SK-N-SH treated with all-trans-retinoic acid at 6 μM for 48 hours (cell line): ENCODE data around the gene SCFD2.

Source experiments
- ATAC-seq: fragments of 200-7000 bp; cut with Tn5 transposase; 3 replicates; pipeline ENCODE4 v1.9.1; 2020; ENCODE audit warnings: mild to moderate bottlenecking, moderate library complexity
- BACH2 ChIP-seq: fragments of 250-450 bp; sonication (Bioruptor Pico); IDR thresholded peaks from 2 replicates; pipeline ENCODE4 v1.9.0; 2021; ENCODE audit warnings: mild to moderate bottlenecking, borderline replicate concordance
- CSDC2 ChIP-seq: fragments of 250-450 bp; sonication (Bioruptor Pico); IDR thresholded peaks from 2 replicates; pipeline ENCODE4 v1.5.0; 2020; ENCODE audit warnings: mild to moderate bottlenecking, moderate library complexity
- ESRRG ChIP-seq: fragments of 250-450 bp; sonication (Bioruptor Pico); IDR thresholded peaks from 2 replicates; pipeline ENCODE4 v1.6.1; 2021; ENCODE audit warnings: mild to moderate bottlenecking
- ISL1 ChIP-seq: fragments of 250-450 bp; sonication (Bioruptor Pico); IDR thresholded peaks from 2 replicates; pipeline ENCODE4 v2.1.2; 2022; ENCODE audit warnings: mild to moderate bottlenecking, moderate library complexity
- PPARA ChIP-seq: fragments of 250-450 bp; sonication (Bioruptor Pico); IDR thresholded peaks from 2 replicates; pipeline ENCODE4 v1.5.0; 2020; ENCODE audit warnings: mild to moderate bottlenecking, borderline replicate concordance
- RARB ChIP-seq: fragments of 250-450 bp; sonication (Bioruptor Pico); IDR thresholded peaks from 2 replicates; pipeline ENCODE4 v1.8.0; 2021; ENCODE audit warnings: mild to moderate bottlenecking, moderate library complexity
- SNAI2 ChIP-seq: fragments of 250-450 bp; sonication (Bioruptor Pico); IDR thresholded peaks from 2 replicates; pipeline ENCODE4 v1.5.0; 2020; ENCODE audit warnings: mild to moderate bottlenecking, moderate library complexity
- TCF4 ChIP-seq: fragments of 250-450 bp; sonication (Bioruptor Pico); IDR thresholded peaks from 2 replicates; pipeline ENCODE4 v1.8.0; 2021; ENCODE audit warnings: mild to moderate bottlenecking, moderate library complexity, borderline replicate concordance
- TOX ChIP-seq: fragments of 250-450 bp; sonication (Bioruptor Pico); IDR thresholded peaks from 2 replicates; pipeline ENCODE4 v1.8.0; 2021; ENCODE audit warnings: mild to moderate bottlenecking, moderate library complexity, borderline replicate concordance
- ZC3H10 ChIP-seq: fragments of 250-450 bp; sonication (Bioruptor Pico); IDR thresholded peaks from 2 replicates; pipeline ENCODE4 v1.5.1; 2021; ENCODE audit warnings: mild to moderate bottlenecking, moderate library complexity
- ZFP3 ChIP-seq: fragments of 250-450 bp; sonication (Bioruptor Pico); IDR thresholded peaks from 2 replicates; pipeline ENCODE4 v1.5.0; 2020; ENCODE audit warnings: mild to moderate bottlenecking, moderate library complexity
- ZFP30 ChIP-seq: fragments of 450-650 bp; formaldehyde crosslinking; IDR thresholded peaks from 2 replicates; pipeline ENCODE4 v1.5.0; 2022; ENCODE audit warnings: mild to moderate bottlenecking, moderate library complexity
- ZNF565 ChIP-seq: fragments of 450-650 bp; formaldehyde crosslinking; conservative IDR thresholded peaks from 2 replicates; pipeline ENCODE4 v1.5.0; 2020; ENCODE audit warnings: low read depth, mild to moderate bottlenecking, moderate library complexity
- ZNF70 ChIP-seq: fragments of 450-650 bp; formaldehyde crosslinking; IDR thresholded peaks from 2 replicates; pipeline ENCODE4 v1.5.0; 2020; ENCODE audit warnings: mild to moderate bottlenecking, moderate library complexity
- ZNF8 ChIP-seq: fragments of 450-650 bp; formaldehyde crosslinking; IDR thresholded peaks from 2 replicates; pipeline ENCODE4 v1.5.0; 2020; ENCODE audit warnings: mild to moderate bottlenecking, moderate library complexity
- TF ChIP-seq, protein P1 (sequence below): fragments of 250-450 bp; sonication (Bioruptor Pico); IDR thresholded peaks from 2 replicates; pipeline ENCODE4 v1.8.0; 2021; ENCODE audit warnings: low read depth, mild to moderate bottlenecking, moderate library complexity, borderline replicate concordance
- TF ChIP-seq, protein P2 (sequence below): fragments of 250-450 bp; sonication (Bioruptor Pico); IDR thresholded peaks from 2 replicates; pipeline ENCODE4 v1.5.0; 2020; ENCODE audit warnings: mild to moderate bottlenecking, moderate library complexity
- TF ChIP-seq, protein P3 (sequence below): fragments of 250-450 bp; sonication (Bioruptor Pico); IDR thresholded peaks from 2 replicates; pipeline ENCODE4 v1.8.0; 2020; ENCODE audit warnings: mild to moderate bottlenecking, moderate library complexity, borderline replicate concordance
- TF ChIP-seq, protein P4 (sequence below): fragments of 250-450 bp; sonication (Bioruptor Pico); IDR thresholded peaks from 2 replicates; pipeline ENCODE4 v1.5.1; 2021; ENCODE audit warnings: mild to moderate bottlenecking, moderate library complexity
- TF ChIP-seq, protein P5 (sequence below): fragments of 250-450 bp; sonication (Bioruptor Pico); IDR thresholded peaks from 2 replicates; pipeline ENCODE4 v1.5.1; 2020; ENCODE audit warnings: low read depth, mild to moderate bottlenecking, moderate library complexity

Gene SCFD2

DNA sequence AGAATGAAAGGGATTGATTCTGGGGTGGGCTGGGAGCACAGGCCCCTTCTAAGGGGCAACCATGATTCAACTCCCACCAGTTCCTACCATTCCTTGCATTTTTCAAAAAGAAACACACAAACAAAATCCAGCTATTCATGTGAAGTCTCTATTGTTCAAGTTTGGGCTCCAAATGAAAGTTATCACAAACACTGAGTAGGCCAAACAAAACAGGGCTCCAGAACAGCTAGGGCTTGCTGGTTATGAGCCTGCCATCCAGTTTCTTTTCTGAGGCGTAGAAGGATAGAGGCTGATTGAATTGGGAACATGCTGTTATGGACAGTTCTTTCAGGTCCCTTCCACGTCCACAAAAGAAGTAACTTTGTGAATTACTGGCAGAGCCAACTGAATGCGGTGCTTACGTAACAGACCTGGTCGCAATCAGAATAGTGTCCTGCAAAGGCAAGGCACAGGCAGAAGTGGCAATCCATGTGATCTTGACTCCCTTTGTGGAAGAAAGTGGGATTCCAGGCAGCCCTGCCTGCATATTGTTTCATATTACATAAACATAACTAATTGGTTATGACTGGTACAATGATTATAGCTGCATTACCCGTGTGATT lies 244.5 kb downstream of the SCFD2 start (continued):
- TF ChIP-seq BACH2 (no peak), ISL1 (no peak), ZFP3 (CRISPR knock-in tag) (no peak), TCF4 (CRISPR knock-in tag) (no peak)

DNA sequence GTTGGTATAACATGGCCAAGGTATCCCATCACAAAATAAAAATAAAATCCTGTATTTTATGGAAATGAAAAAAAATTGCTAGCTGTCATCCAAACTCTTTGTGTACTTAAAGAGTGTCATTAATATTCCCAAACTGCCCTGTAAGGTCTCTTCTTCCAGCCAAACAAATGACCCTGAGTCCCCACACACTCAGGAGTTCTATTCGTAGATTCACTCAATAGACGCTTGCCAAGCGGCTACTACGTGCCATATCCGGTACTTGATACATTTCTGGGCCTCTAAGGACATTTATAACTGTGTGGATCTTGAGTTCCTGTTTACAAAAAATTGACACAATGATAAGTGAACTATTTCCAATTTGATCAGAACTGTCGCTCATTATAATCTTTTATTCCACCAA lies 245.1 kb downstream of the SCFD2 start:
- no peak for TF ChIP-seq RARB (CRISPR knock-in tag)
- TF ChIP-seq ZFP3 (CRISPR knock-in tag): no peak
- no peak for TF ChIP-seq ZC3H10 (CRISPR knock-in tag)
- TF ChIP-seq, protein P1, sequence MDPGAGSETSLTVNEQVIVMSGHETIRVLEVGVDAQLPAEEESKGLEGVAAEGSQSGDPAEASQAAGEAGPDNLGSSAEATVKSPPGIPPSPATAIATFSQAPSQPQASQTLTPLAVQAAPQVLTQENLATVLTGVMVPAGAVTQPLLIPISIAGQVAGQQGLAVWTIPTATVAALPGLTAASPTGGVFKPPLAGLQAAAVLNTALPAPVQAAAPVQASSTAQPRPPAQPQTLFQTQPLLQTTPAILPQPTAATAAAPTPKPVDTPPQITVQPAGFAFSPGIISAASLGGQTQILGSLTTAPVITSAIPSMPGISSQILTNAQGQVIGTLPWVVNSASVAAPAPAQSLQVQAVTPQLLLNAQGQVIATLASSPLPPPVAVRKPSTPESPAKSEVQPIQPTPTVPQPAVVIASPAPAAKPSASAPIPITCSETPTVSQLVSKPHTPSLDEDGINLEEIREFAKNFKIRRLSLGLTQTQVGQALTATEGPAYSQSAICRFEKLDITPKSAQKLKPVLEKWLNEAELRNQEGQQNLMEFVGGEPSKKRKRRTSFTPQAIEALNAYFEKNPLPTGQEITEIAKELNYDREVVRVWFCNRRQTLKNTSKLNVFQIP: no peak
- no peak for TF ChIP-seq ZNF565
- TF ChIP-seq PPARA (CRISPR knock-in tag): no peak
- no peak for TF ChIP-seq ESRRG (CRISPR knock-in tag)
- TF ChIP-seq, protein P2, sequence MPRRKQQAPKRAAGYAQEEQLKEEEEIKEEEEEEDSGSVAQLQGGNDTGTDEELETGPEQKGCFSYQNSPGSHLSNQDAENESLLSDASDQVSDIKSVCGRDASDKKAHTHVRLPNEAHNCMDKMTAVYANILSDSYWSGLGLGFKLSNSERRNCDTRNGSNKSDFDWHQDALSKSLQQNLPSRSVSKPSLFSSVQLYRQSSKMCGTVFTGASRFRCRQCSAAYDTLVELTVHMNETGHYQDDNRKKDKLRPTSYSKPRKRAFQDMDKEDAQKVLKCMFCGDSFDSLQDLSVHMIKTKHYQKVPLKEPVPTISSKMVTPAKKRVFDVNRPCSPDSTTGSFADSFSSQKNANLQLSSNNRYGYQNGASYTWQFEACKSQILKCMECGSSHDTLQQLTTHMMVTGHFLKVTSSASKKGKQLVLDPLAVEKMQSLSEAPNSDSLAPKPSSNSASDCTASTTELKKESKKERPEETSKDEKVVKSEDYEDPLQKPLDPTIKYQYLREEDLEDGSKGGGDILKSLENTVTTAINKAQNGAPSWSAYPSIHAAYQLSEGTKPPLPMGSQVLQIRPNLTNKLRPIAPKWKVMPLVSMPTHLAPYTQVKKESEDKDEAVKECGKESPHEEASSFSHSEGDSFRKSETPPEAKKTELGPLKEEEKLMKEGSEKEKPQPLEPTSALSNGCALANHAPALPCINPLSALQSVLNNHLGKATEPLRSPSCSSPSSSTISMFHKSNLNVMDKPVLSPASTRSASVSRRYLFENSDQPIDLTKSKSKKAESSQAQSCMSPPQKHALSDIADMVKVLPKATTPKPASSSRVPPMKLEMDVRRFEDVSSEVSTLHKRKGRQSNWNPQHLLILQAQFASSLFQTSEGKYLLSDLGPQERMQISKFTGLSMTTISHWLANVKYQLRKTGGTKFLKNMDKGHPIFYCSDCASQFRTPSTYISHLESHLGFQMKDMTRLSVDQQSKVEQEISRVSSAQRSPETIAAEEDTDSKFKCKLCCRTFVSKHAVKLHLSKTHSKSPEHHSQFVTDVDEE (CRISPR knock-in tag): no peak
- no peak for TF ChIP-seq BACH2
- no peak for TF ChIP-seq TOX (CRISPR knock-in tag)
- TF ChIP-seq, protein P3, sequence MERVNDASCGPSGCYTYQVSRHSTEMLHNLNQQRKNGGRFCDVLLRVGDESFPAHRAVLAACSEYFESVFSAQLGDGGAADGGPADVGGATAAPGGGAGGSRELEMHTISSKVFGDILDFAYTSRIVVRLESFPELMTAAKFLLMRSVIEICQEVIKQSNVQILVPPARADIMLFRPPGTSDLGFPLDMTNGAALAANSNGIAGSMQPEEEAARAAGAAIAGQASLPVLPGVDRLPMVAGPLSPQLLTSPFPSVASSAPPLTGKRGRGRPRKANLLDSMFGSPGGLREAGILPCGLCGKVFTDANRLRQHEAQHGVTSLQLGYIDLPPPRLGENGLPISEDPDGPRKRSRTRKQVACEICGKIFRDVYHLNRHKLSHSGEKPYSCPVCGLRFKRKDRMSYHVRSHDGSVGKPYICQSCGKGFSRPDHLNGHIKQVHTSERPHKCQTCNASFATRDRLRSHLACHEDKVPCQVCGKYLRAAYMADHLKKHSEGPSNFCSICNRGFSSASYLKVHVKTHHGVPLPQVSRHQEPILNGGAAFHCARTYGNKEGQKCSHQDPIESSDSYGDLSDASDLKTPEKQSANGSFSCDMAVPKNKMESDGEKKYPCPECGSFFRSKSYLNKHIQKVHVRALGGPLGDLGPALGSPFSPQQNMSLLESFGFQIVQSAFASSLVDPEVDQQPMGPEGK (CRISPR knock-in tag): no peak
- no peak for TF ChIP-seq SNAI2 (CRISPR knock-in tag)
- TF ChIP-seq ZFP30 (CRISPR knock-in tag): no peak
- TF ChIP-seq, protein P4, sequence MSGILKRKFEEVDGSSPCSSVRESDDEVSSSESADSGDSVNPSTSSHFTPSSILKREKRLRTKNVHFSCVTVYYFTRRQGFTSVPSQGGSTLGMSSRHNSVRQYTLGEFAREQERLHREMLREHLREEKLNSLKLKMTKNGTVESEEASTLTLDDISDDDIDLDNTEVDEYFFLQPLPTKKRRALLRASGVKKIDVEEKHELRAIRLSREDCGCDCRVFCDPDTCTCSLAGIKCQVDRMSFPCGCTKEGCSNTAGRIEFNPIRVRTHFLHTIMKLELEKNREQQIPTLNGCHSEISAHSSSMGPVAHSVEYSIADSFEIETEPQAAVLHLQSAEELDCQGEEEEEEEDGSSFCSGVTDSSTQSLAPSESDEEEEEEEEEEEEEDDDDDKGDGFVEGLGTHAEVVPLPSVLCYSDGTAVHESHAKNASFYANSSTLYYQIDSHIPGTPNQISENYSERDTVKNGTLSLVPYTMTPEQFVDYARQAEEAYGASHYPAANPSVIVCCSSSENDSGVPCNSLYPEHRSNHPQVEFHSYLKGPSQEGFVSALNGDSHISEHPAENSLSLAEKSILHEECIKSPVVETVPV (CRISPR knock-in tag): no peak
- no peak for TF ChIP-seq ZNF8 (CRISPR knock-in tag)
- no peak for TF ChIP-seq TCF4 (CRISPR knock-in tag)
- TF ChIP-seq, protein P5, sequence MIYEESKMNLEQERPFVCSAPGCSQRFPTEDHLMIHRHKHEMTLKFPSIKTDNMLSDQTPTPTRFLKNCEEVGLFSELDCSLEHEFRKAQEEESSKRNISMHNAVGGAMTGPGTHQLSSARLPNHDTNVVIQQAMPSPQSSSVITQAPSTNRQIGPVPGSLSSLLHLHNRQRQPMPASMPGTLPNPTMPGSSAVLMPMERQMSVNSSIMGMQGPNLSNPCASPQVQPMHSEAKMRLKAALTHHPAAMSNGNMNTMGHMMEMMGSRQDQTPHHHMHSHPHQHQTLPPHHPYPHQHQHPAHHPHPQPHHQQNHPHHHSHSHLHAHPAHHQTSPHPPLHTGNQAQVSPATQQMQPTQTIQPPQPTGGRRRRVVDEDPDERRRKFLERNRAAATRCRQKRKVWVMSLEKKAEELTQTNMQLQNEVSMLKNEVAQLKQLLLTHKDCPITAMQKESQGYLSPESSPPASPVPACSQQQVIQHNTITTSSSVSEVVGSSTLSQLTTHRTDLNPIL (CRISPR knock-in tag): no peak
- TF ChIP-seq ZNF70 (CRISPR knock-in tag): no peak
- no peak for TF ChIP-seq ISL1
- TF ChIP-seq CSDC2 (CRISPR knock-in tag): no peak
- TF ChIP-seq, all 23 proteins: peak for 0
- ATAC-seq: no peak

DNA sequence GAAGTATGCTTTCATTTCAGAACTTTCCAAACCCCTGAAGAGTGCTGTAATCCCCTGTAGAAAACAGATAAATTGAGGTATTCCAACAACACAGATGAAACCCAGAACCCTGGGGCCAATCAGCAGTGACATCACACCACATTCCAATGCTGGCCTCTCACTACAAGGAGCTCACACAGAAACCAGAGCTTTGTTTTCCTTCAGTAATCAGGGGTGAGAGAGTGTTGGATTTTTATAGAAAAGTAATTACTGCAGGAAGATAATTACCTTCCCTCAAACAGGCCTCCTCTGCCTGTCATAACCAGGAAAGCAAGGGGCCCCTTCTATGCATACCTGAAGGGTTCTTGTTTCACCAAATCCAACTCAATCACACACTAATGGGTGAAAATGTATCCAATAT lies 246.2 kb downstream of the SCFD2 start:
- peak; percentile 56 for TF ChIP-seq ISL1
- TF ChIP-seq, protein P2 (CRISPR knock-in tag): no peak
- peak; percentile 97 for ATAC-seq
